Right cardiac atrium (tissue), 5 donors: ENCODE data around the gene TPCN2. TPM values are rescaled to one million over a fixed set of nuclear protein-coding genes. Genes with fewer than 3 reads are reported as not detected.

Experiments
- ATAC-seq, 2 donors: fragments of 200-7000 bp; cut with Tn5 transposase; one replicate each; pipeline versions ENCODE4 v1.8.0 to v1.9.1; 2020; ENCODE audit warnings: moderate library complexity in 2 of 2, mild to moderate bottlenecking in 1 of 2
- DNase-seq, 3 donors: peaks; one replicate each; pipeline ENCODE4 v3.0.0-alpha.2; 2020
- H3K27ac ChIP-seq: one replicate; pipeline ENCODE4 v1.5.1; 2013; ENCODE audit warnings: mild to moderate bottlenecking, low read length, control low read depth, moderate library complexity
- H3K27me3 ChIP-seq: one replicate; pipeline ENCODE4 v1.6.1; 2013; ENCODE audit not compliant: control insufficient read depth, insufficient read depth
- H3K4me1 ChIP-seq: one replicate; pipeline ENCODE4 v1.6.1; 2013; ENCODE audit warnings: low read length; ENCODE audit not compliant: control insufficient read depth, insufficient read depth
- H3K4me3 ChIP-seq: one replicate; pipeline ENCODE4 v1.5.1; 2013; ENCODE audit warnings: low read length, control low read depth
- H3K9me3 ChIP-seq: one replicate; pipeline ENCODE4 v1.6.1; 2013; ENCODE audit warnings: low read length; ENCODE audit not compliant: control insufficient read depth
- WGBS: extraction: QIAGEN DNeasy Blood & Tissue Kit; methylation state at CpG from one replicate; pipeline ENCODE4 v1.1.7; 2013; 5-methylcytosine and 5-hydroxymethylcytosine counted together
- intact Hi-C, 4 donors: fragments of 100-400 bp; cut with DNase I; formaldehyde crosslinking; loops; one replicate each; pipeline versions ENCODE4 v1.11.0 to v1.14.0; 2022 to 2023
- polyA plus RNA-seq: library from polyadenylated mRNA; stranded (reverse); fragments of 200-250 nt; gene quantifications from one replicate; pipeline ENCODE4 v1.2.3, GENCODE V29; 2013
- total RNA-seq, 4 donors: library from RNA; stranded (reverse); fragmentation: NEBNext Ultra II Directional; extraction: Animal tissue kit (Norgen Biotek cat#: 25700); gene quantifications; one replicate each; pipeline ENCODE4 v1.2.1, GENCODE V29; 2021
- donor health status: healthy with polysubstance abuse.
- donor health status: DM: no; HTN: yes; CAD: no.
- donor health status: DM: no; HTN: no; CAD: no.
- donor health status: DM: no; HTN: yes; CAD: no; lungs with severe emphysema.
- donor health status: DM: yes; HTN: yes; CAD: no.

Gene TPCN2
- total and polyA plus RNA-seq, 5 donors = 7.0 to 11.1 (median 8.3) TPM

DNA sequence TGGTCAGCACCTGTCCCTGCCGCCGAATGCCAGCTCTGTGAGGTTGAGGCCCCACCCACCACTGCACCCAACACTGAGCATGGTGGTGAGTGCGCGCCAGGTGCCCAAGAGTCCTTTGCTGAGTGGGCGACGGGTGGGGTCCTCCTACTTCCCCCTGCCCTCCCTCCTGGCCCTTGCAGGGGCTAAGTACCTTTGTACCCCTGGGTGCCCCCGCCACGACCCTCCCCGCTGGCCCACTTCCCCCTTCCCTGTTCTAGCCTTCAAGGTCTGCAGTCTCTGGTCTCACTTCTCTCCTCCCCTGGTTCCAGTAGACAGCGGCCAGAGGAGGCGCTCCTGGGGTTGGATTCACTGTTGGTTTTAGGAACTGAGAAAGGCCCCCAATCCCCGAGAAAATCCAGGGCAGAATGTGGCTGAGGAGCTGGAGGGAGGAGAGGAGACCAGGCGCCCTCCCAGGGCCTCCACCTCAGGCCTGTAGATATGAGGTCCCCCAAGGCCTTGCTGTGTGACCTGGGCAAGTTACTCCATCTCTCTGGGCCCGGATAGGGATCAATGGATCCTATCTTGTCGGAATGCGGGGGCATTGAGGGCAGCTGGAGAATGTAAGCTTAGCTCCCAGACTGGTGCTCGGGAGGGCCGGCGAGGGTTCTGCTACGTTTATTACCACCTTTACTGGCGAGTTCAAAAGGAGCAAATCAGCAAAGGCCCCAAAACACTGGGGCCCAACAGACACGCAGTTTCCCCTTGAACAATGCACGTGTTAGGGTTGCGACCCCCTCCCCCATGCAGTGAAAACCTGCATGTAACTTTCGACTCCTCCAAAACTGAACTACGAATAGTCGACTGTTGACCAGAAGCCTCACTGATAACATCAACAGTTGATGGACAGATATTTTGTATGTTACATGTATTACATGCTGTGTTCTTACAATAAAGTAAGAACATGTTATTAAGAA, 75.1 kb downstream of the TPCN2 start:
- 84% methylated on average over 27 of the region's 27 CpGs for WGBS
- no peak overlapping the region for H3K27ac ChIP-seq
- H3K4me3 ChIP-seq = no peak overlapping the region
- peak in 1 of 3 donors; percentile 13 for DNase-seq
- no peaks in the 10 kb centered on the region for H3K9me3 ChIP-seq
- no peaks in the 10 kb centered on the region for H3K27me3 ChIP-seq
- intact Hi-C loops = no loop called here
- no peak for ATAC-seq
- H3K4me1 ChIP-seq = peaks cover 7% of the 10 kb centered on the region

DNA sequence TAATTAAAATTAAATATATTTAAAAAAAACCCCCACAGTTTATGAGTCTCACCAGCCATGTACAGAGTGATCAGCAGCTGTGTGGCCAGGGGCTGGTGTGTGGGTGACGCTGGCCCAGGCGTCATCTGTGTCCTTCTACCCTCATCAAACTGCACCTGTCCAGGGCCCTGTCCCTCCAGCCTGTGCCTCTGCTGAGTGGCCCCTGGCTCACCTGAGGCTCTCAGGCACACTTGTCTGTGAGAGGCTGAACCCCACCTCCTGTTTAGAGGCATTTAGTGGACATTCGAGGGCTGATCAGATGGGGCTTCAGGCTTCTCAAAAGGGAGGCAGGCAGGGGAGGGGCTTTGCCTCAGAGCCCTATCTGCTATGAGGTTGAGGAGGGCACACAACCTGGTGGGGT, 77.1 kb downstream of the TPCN2 start:
- H3K27me3 ChIP-seq = no peaks in the 10 kb centered on the region
- peaks cover 7% of the 10 kb centered on the region for H3K4me1 ChIP-seq
- no peak for ATAC-seq
- intact Hi-C loops = no loop called here
- no peaks in the 10 kb centered on the region for H3K9me3 ChIP-seq
- H3K4me3 ChIP-seq = no peak overlapping the region
- 92% methylated on average over 3 of the region's 3 CpGs for WGBS
- no peak for DNase-seq
- no peak overlapping the region for H3K27ac ChIP-seq

DNA sequence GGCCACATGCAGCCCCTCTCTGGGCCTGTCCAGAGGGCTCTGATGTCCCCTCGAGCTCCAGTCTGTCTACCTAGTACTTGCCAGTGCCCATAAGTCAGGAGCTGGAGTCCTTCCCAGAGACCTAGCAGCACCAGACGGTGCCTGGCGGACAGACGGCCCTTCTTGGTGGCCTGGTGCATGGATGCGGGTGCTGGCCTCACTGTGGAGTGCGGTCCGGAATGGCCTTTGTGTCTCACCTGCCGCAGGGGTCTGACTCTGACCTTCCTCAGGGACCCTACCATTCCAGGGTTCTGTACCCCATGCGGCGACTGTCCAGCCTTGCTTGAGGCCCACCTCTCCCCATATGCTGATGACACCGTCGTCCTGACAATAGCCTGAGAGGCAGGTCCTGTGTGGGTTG, 77.6 kb downstream of the TPCN2 start:
- DNase-seq (peak in 1 of 3 donors; percentile 1), ATAC-seq (no peak)
- Histone ChIP-seq H3K4me1 (peaks cover 7% of the 10 kb centered on the region), H3K27ac (no peak overlapping the region), H3K9me3 (no peaks in the 10 kb centered on the region), H3K4me3 (no peak overlapping the region), H3K27me3 (no peaks in the 10 kb centered on the region)
- 89% methylated on average over 12 of the region's 12 CpGs for WGBS
- intact Hi-C loops = no loop called here

DNA sequence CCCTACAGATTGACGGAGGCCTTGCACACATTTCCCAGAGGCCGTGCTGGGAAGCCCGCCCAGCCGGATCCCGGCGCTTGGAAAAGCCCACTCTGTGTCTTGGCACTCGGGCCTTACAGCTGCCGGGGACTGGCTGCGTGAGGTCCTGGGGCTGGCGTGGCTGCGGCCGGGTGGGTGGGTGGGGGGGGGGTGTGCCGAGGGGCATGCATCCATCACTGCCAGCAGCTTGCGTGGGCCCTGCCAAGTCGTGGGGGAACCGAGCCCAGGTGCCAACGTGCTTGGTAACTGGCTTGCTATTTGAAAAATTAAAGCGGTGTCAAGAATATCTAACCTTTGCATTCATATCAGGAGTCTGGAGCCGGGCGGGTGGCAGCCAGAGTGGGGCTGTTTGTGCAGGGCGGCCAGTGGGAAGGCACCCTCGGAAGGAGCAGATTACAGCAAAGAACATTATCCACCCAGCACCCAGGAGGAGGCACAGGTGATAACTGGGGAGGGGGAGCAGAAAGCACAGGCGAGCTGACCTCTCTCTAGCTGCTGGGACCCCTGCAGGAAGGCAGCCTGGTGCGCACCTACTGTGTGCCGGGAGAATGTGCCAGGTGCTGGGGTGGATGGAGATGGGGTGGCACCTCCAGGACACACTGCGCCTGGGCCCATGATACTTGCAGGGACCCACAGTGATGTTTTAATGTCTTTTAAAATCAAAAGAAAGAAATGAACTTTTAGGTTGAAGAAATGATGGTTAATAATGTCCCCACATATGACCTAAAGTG, 78.5 kb downstream of the TPCN2 start:
- Histone ChIP-seq H3K4me3 (no peak overlapping the region), H3K27me3 (no peaks in the 10 kb centered on the region), H3K4me1 (peaks cover 7% of the 10 kb centered on the region), H3K9me3 (no peaks in the 10 kb centered on the region), H3K27ac (no peak overlapping the region)
- DNase-seq = peak; percentile 59 to 86 (median 82)
- 55% methylated on average over 26 of the region's 26 CpGs for WGBS
- intact Hi-C loops = no loop called here
- peak in 1 of 2 donors; percentile 32 for ATAC-seq

DNA sequence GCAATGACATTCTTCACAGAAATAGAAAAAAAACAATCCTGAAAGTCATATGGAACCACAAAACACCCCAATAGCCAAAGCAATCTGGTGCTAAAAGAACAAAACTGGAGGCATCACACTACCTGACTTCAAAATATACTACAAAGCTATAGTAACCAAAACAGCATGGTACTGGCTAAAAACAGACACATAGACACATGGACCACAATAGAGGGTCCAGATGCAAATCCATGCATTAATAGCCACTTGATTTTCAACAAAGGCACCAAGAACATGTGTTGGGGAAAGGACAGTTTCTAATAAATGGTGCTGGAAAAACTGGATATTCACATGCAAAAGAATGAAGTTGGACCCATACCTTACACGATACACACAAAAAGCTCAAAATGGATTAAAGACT, 79.2 kb downstream of the TPCN2 start:
- Histone ChIP-seq H3K4me1 (peaks cover 7% of the 10 kb centered on the region), H3K27me3 (no peaks in the 10 kb centered on the region), H3K9me3 (no peaks in the 10 kb centered on the region), H3K27ac (no peak overlapping the region), H3K4me3 (no peak overlapping the region)
- intact Hi-C loops = no loop called here
- 90% methylated on average over 1 of the region's 1 CpG for WGBS
- DNase-seq = no peak
- ATAC-seq = no peak

DNA sequence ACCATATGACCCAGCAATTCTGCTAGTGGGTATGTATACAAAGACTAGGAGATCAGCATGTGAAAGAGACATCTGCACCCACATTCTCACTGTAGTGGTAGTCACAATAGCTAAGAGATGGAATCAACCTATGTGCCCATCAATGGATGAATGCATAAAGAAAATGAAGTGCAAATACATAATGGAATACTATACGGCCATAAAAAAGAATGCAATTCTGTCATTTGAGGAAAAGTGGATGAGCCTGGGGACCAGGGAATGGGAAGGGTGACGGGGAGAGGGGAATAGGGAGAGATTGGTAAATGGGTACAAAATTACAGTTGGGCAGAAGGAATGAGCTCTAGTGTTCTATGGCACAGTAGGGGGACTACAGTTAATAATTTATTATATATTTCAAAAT, 80.3 kb downstream of the TPCN2 start:
- no peak overlapping the region for H3K4me3 ChIP-seq
- DNase-seq (no peak), ATAC-seq (no peak)
- H3K4me1 ChIP-seq = peaks cover 3% of the 10 kb centered on the region
- intact Hi-C loops = no loop called here
- H3K27ac ChIP-seq = no peak overlapping the region
- no peaks in the 10 kb centered on the region for H3K27me3 ChIP-seq
- H3K9me3 ChIP-seq = no peaks in the 10 kb centered on the region
- 98% methylated on average over 2 of the region's 2 CpGs for WGBS

DNA sequence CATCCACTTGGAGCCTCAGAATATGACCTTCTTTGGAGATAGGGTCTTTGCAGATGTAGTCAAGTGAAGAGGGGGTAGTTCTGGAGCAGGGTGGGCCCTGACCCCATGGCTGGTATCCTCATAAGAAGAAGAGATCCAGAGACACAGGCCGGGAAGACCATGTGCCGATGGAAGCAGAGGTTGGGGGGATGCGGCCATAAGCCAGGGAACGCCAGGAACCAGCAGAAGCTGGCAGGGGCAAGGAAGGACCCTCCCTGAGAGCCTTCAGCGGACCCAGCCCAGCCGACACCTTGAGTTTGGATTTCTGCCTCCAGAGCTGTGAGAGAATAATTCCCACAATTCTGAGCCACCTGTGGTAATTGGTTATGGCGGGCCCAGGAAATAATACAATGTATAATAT, 80.9 kb downstream of the TPCN2 start:
- H3K27ac ChIP-seq = no peak overlapping the region
- H3K27me3 ChIP-seq = no peaks in the 10 kb centered on the region
- H3K9me3 ChIP-seq = no peaks in the 10 kb centered on the region
- H3K4me3 ChIP-seq = no peak overlapping the region
- no peak for ATAC-seq
- peaks cover 3% of the 10 kb centered on the region for H3K4me1 ChIP-seq
- DNase-seq = peak in 1 of 3 donors; percentile 6
- intact Hi-C loops = loop anchor here in 2 of 4 donors (5.0 to 10.0 kb wide), 2 partner anchors 155 to 513 kb away; partner anchors contain the start of gene CCND1 (in 1 of the 2)
- WGBS = 97% methylated on average over 7 of the region's 7 CpGs

DNA sequence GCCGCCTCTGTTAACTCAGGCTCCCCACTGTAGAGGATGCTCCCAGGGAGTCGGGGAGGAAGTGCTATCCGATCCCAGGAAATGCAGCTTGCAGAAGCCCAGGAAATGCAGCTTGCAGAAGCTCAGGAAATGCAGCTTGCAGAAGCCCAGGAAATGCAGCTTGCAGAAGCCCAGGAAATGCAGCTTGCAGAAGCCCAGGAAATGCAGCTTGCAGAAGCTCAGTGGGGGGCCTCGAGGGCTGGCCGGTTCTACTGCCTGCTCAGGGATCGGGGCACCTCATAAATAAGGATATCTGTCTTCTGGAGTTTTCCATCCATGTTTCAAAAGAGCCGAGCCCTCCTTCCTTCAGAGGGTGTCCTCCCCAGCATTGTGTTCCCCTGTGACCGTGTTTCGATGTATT, 81.9 kb downstream of the TPCN2 start:
- H3K27ac ChIP-seq = no peak overlapping the region
- H3K4me3 ChIP-seq = no peak overlapping the region
- intact Hi-C loops = loop anchor here in 2 of 4 donors (5.0 to 10.0 kb wide), 2 partner anchors 154 to 512 kb away; partner anchors contain the start of gene CCND1 (in 1 of the 2)
- H3K9me3 ChIP-seq = no peaks in the 10 kb centered on the region
- H3K4me1 ChIP-seq = peaks cover 3% of the 10 kb centered on the region
- no peaks in the 10 kb centered on the region for H3K27me3 ChIP-seq
- DNase-seq (no peak), ATAC-seq (no peak)
- 54% methylated on average over 9 of the region's 9 CpGs for WGBS

DNA sequence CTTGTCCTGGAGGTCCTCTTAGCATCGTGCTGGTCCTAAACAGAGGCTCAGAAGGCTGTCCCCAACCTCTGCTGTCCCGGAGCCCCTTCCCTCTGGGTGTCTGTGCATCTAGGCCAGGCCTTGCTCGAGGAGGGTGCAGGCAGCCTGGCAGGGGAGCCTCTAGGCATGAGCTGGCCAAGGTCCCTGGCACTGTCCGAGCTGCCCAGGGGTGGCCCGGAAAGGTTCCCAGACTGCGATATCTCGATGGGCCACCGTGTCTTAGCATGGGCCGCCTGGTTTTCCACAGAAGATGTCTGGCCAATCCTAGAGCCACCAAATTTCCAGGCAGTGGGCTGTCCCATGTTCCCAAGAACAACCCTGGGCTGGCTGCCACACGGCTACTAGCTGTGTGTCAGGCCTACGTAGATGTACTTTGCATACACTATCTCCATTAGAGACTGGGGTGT, 82.4 kb downstream of the TPCN2 start:
- Histone ChIP-seq H3K27ac (no peak overlapping the region), H3K27me3 (no peaks in the 10 kb centered on the region), H3K9me3 (no peaks in the 10 kb centered on the region), H3K4me3 (no peak overlapping the region), H3K4me1 (peaks cover 3% of the 10 kb centered on the region)
- 64% methylated on average over 11 of the region's 11 CpGs for WGBS
- ATAC-seq (peak; percentile 81 to 86), DNase-seq (peak; percentile 76 to 92 (median 84))
- intact Hi-C loops = loop anchor here in 2 of 4 donors (5.0 to 10.0 kb wide), 2 partner anchors 154 to 511 kb away; partner anchors contain the start of gene CCND1 (in 1 of the 2)

DNA sequence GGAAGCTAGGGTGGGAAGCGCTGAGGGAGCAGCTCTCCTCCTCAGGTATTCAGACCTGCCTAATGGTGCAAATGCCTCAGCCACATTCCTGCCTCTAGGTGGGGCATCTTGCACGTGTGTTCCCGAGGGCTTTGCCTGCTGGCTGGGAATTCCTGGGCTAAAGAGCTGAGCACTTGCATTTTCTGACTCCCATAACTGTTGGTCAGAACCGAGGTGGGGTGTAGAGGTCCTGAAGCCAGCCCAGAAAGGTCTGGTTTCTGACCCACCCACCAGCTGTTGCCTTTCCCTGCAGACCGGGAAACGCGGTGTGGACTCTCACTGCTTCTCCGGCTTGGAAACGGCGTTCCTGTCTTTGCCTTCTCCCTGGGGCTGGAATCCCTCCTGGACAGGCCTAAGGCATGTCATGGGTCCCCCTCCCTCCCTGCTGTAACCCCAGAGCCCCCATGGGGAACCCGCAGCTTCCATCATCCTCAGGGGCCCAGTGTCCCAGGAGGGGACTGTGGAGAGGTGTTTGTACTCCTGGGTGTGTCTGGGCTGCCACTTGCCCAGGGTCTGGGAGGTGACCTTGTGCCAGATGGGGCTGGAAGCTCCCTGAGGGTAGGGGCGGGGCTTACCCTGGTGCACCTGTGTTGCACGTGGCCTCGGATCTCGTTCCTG, 83.0 kb downstream of the TPCN2 start:
- Histone ChIP-seq H3K27me3 (no peaks in the 10 kb centered on the region), H3K4me3 (no peak overlapping the region), H3K27ac (no peak overlapping the region), H3K9me3 (no peaks in the 10 kb centered on the region), H3K4me1 (peaks cover under 1% of the 10 kb centered on the region)
- peak; percentile 73 to 82 for ATAC-seq
- WGBS = 55% methylated on average over 15 of the region's 15 CpGs
- peak; percentile 68 to 86 (median 78) for DNase-seq
- intact Hi-C loops = loop anchor here in 2 of 4 donors (5.0 to 10.0 kb wide), 2 partner anchors 153 to 511 kb away; partner anchors contain the start of gene CCND1 (in 1 of the 2)
